DMS 273 (cell line): ENCODE data around the gene ARFIP1.
"Not testable (repeated sequence)": the region's sequence is repeated elsewhere in the genome, so short reads cannot be mapped to it uniquely, and the experiment has no call there.

Source experiments
- DNase-seq: peaks from one replicate; lab custom pipeline; 2025; ENCODE audit not compliant: unreplicated experiment; lab: John Stamatoyannopoulos, UW

The ARFIP1 gene

GRCh38 chr4:152836936-152837335, 57.2 kb downstream of the ARFIP1 start:
- DNase-seq: no peak

- DNase-seq: not testable (repeated sequence)
These were observed 60.0 kb downstream of the ARFIP1 start for GRCh38 chr4:152839729-152840128.

GRCh38 chr4:152843481-152844090, 63.8 kb downstream of the ARFIP1 start:
- no peak for DNase-seq

- DNase-seq: no peak
These were observed 67.6 kb downstream of the ARFIP1 start for GRCh38 chr4:152847376-152847775.

- no peak for DNase-seq
These were observed 68.8 kb downstream of the ARFIP1 start for GRCh38 chr4:152848508-152848907.

- no peak for DNase-seq
These were observed 69.6 kb downstream of the ARFIP1 start for GRCh38 chr4:152849350-152849749.

GRCh38 chr4:152850377-152850776, 70.6 kb downstream of the ARFIP1 start:
- DNase-seq: no peak

GRCh38 chr4:152851226-152851625, 71.5 kb downstream of the ARFIP1 start:
- no peak for DNase-seq

GRCh38 chr4:152853293-152853692, 73.5 kb downstream of the ARFIP1 start:
- no peak for DNase-seq

GRCh38 chr4:152854016-152854415, 74.3 kb downstream of the ARFIP1 start:
- not testable (repeated sequence) for DNase-seq

- no peak for DNase-seq
These were observed 77.2 kb downstream of the ARFIP1 start for GRCh38 chr4:152856960-152857359.

- no peak for DNase-seq
These were observed 79.2 kb downstream of the ARFIP1 start for GRCh38 chr4:152858934-152859333.

- no peak for DNase-seq
These were observed 80.3 kb downstream of the ARFIP1 start for GRCh38 chr4:152860046-152860445.

- no peak for DNase-seq
These were observed 82.9 kb downstream of the ARFIP1 start for GRCh38 chr4:152862608-152863007.

GRCh38 chr4:152864361-152864760, 84.6 kb downstream of the ARFIP1 start:
- DNase-seq: no peak

- not testable (repeated sequence) for DNase-seq
These were observed 86.8 kb downstream of the ARFIP1 start for GRCh38 chr4:152866432-152866993.

GRCh38 chr4:152870606-152871005, 90.9 kb downstream of the ARFIP1 start:
- DNase-seq: peak; percentile 16

GRCh38 chr4:152875261-152875660, 95.5 kb downstream of the ARFIP1 start:
- DNase-seq: no peak

GRCh38 chr4:152877868-152878267, 98.1 kb downstream of the ARFIP1 start:
- DNase-seq: no peak

GRCh38 chr4:152880263-152880662, 100.5 kb downstream of the ARFIP1 start:
- DNase-seq: no peak

GRCh38 chr4:152881974-152882373, 102.2 kb downstream of the ARFIP1 start:
- DNase-seq: no peak

GRCh38 chr4:152885185-152885584, 105.4 kb downstream of the ARFIP1 start:
- DNase-seq: no peak

GRCh38 chr4:152886201-152886600, 106.4 kb downstream of the ARFIP1 start:
- DNase-seq: no peak
